Activated CD4-positive, alpha-beta T cell treated with anti-CD3 and anti-CD28 coated beads, Interleukin-2, amount 10 ng/mL, durations not matched to agents 7 days and 5 days (primary cell): ENCODE data around the gene LGI4. TPM values are rescaled to one million over a fixed set of nuclear protein-coding genes. Genes with fewer than 3 reads are reported as not detected.
A peak's percentile ranks its signal among the peaks of the same experiment; 100 is the strongest.

Source experiments
- CTCF ChIA-PET: fragments of 350-600 bp; sonication (Branson Sonifier 250); formaldehyde crosslinking; loops from one replicate; lab custom pipeline; 2021; ENCODE audit warnings: antibody characterized with exemption; lab: Charles Lee
- POLR2A ChIA-PET: fragments of 350-600 bp; sonication (Branson Sonifier 250); formaldehyde crosslinking; loops from one replicate; lab custom pipeline; 2021; ENCODE audit warnings: antibody characterized with exemption; lab: Charles Lee
- DNase-seq: peaks from one replicate; pipeline ENCODE4 v3.0.0-alpha.2; 2020
- H3K27ac Mint-ChIP-seq: one replicate; pipeline ENCODE4 v1.8.0; 2021; ENCODE audit warnings: mild to moderate bottlenecking, moderate library complexity, mixed read lengths
- H3K27me3 Mint-ChIP-seq: one replicate; pipeline ENCODE4 v1.8.0; 2021; ENCODE audit warnings: mixed read lengths
- H3K36me3 Mint-ChIP-seq: one replicate; pipeline ENCODE4 v1.8.0; 2021; ENCODE audit warnings: low read depth, mixed read lengths
- H3K4me1 Mint-ChIP-seq: one replicate; pipeline ENCODE4 v1.8.0; 2021; ENCODE audit warnings: mixed read lengths
- H3K4me3 Mint-ChIP-seq: one replicate; pipeline ENCODE4 v1.8.0; 2021; ENCODE audit warnings: mild to moderate bottlenecking, moderate library complexity, mixed read lengths
- H3K9me3 Mint-ChIP-seq: one replicate; pipeline ENCODE4 v1.8.0; 2021; ENCODE audit warnings: mixed read lengths
- total RNA-seq, 2 experiments: library from RNA; stranded (reverse); gene quantifications; one replicate each; pipeline ENCODE4 v1.2.3, GENCODE V29; 2021

Gene LGI4
- total RNA-seq, 2 experiments from 2014 or later: 0.37 to 0.40 TPM

DNA sequence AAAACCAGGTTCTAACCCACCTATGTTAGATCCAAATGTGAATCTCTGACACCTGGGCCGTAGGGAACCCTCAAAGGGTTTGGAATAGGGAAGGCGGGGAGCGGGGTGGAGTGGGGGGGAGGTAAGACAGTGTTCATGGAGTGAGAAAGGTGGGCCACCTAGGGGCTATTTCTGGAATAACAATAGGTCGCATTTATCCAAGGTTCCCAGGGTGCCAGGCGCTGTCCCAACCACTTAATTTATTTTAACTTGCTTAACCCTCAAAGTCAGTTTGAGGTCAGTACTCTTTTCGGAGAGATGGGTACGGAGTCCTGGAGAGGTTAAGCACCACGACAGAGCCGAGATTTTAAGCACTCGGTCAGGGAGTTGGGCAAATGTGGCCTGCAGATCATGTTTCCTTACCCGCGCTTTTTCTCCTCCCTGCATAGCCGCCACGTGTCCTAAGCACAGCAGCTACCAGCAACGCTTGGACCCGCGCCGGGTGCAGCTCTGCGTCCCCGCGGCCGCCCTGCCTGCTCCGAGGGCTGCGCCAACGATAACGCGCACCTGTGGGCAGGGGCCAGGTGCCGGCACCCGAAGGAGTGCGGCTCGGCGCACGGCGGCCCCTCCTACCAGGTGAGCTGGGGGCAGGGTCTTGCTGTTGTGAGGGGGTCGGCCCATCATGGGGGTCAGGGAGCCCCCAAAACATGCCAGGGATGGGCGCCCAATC, 44.2 kb downstream of the LGI4 start:
- no peaks in the 10 kb centered on the region for H3K9me3 Mint-ChIP-seq
- peaks cover 7% of the 10 kb centered on the region for H3K27me3 Mint-ChIP-seq
- CTCF ChIA-PET: interaction anchor here (1.3 kb wide), 1 partner anchor 18 kb away, joined by 3 read pairs; no protein-coding TSS in a partner anchor
- H3K36me3 Mint-ChIP-seq: no peaks in the 10 kb centered on the region
- POLR2A ChIA-PET: no interaction called here
- H3K4me1 Mint-ChIP-seq: peaks cover 3% of the 10 kb centered on the region
- no peak overlapping the region for H3K4me3 Mint-ChIP-seq
- no peak overlapping the region for H3K27ac Mint-ChIP-seq
- peak; percentile 53 for DNase-seq

GRCh38 chr19:35090160-35090505, 44.7 kb downstream of the LGI4 start:
- Mint-ChIP-seq H3K4me1 (peaks cover 3% of the 10 kb centered on the region), H3K27ac (no peak overlapping the region), H3K27me3 (peaks cover 7% of the 10 kb centered on the region), H3K4me3 (no peak overlapping the region), H3K9me3 (no peaks in the 10 kb centered on the region), H3K36me3 (no peaks in the 10 kb centered on the region)
- ChIA-PET POLR2A (no interaction called here), CTCF (interaction anchor here (0.6 to 1.3 kb wide), 2 partner anchors 18 to 89 kb away, joined by 3 read pairs; no protein-coding TSS in a partner anchor)
- no peak for DNase-seq

DNA sequence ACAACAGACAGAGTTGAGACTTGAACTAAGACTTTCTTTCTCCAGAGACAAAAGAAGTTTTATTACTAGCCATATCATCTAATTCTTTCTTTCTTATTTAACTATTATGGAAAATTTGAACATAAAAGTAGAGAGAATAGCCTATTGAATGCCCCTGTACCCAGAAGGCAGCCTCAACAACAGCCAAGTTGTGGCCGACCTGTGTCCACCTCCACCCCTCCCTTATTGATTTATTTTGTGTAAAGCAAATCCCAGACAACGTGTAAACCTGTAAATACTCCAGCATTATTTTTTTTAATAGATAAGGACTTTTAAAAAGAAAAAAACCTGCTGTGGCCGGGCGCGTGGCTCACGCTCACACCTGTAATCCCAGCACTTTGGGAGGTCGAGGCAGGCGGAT, 45.3 kb downstream of the LGI4 start:
- Mint-ChIP-seq H3K36me3 (no peaks in the 10 kb centered on the region), H3K4me3 (no peak overlapping the region), H3K9me3 (no peaks in the 10 kb centered on the region), H3K27me3 (peaks cover 7% of the 10 kb centered on the region), H3K4me1 (peaks cover 3% of the 10 kb centered on the region), H3K27ac (no peak overlapping the region)
- ChIA-PET POLR2A (no interaction called here), CTCF (interaction anchor here (0.6 to 1.3 kb wide), 2 partner anchors 17 to 88 kb away, joined by 3 read pairs; no protein-coding TSS in a partner anchor)
- DNase-seq: no peak

DNA sequence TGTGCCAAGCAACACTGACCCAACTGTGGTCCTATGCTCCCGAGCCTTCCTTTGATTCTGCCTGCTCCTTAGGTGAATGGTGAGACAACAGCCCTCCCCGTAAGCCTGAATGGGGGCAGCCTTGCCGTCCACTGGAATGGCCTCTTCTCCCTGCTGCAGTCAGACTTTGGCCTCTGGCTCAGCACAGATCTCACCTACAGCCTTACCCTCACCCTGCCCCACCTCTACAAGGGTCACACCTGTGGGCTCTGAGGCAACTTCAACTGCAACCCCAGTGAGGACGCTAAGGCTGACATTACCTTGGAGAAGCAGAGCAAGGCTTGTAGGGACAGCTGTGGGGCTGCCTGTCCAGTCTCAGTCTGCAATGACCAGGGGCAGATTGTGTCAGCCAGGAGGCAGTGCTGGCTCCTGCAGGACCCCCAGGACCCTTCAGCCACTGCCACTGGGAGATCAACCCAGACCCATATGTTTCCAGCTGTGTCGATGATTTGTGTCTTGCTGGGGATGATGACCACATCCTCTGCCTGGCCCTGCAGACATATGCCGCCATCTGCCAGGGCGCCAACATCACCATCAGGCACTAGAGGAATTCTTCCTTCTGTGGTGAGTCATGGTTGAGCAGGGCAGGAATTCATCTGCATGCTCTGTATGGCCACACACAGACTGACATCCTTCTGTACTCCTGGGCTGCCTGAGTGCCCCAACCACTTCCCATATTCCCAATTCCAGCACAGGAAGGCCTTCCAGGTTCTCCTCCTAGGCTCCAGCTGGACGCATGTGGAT, 46.5 kb downstream of the LGI4 start:
- POLR2A ChIA-PET: no interaction called here
- Mint-ChIP-seq H3K36me3 (no peaks in the 10 kb centered on the region), H3K27ac (no peak overlapping the region), H3K9me3 (no peaks in the 10 kb centered on the region), H3K27me3 (peaks cover 7% of the 10 kb centered on the region), H3K4me1 (peaks cover 3% of the 10 kb centered on the region), H3K4me3 (no peak overlapping the region)
- CTCF ChIA-PET: interaction anchor here (0.8 to 1.1 kb wide), 2 partner anchors 12 to 22 kb away, joined by 3 read pairs; no protein-coding TSS in a partner anchor
- no peak for DNase-seq

- H3K4me3 Mint-ChIP-seq: no peak overlapping the region
- H3K27ac Mint-ChIP-seq: no peak overlapping the region
- no peaks in the 10 kb centered on the region for H3K36me3 Mint-ChIP-seq
- H3K4me1 Mint-ChIP-seq: peaks cover 3% of the 10 kb centered on the region
- no peaks in the 10 kb centered on the region for H3K9me3 Mint-ChIP-seq
- peaks cover 7% of the 10 kb centered on the region for H3K27me3 Mint-ChIP-seq
- ChIA-PET POLR2A (no interaction called here), CTCF (interaction anchor here (1.1 to 1.8 kb wide), 2 partner anchors 20 to 55 kb away, joined by 3 to 7 read pairs; no protein-coding TSS in a partner anchor)
- DNase-seq: no peak
Measured at GRCh38 chr19:35087393-35087792, 47.5 kb downstream of the LGI4 start.

- Mint-ChIP-seq H3K4me3 (no peak overlapping the region), H3K27me3 (peaks cover 7% of the 10 kb centered on the region), H3K4me1 (peaks cover 3% of the 10 kb centered on the region), H3K27ac (no peak overlapping the region), H3K9me3 (no peaks in the 10 kb centered on the region), H3K36me3 (no peaks in the 10 kb centered on the region)
- no peak for DNase-seq
- ChIA-PET CTCF (interaction anchor here (1.8 kb wide), 1 partner anchor 56 kb away, joined by 7 read pairs; no protein-coding TSS in a partner anchor), POLR2A (no interaction called here)
Measured at GRCh38 chr19:35086455-35086854, 48.4 kb downstream of the LGI4 start.

GRCh38 chr19:35085947-35086346, 48.9 kb downstream of the LGI4 start:
- CTCF ChIA-PET: interaction anchor here (1.8 kb wide), 1 partner anchor 56 kb away, joined by 7 read pairs; no protein-coding TSS in a partner anchor
- H3K27ac Mint-ChIP-seq: no peak overlapping the region
- POLR2A ChIA-PET: no interaction called here
- H3K36me3 Mint-ChIP-seq: no peaks in the 10 kb centered on the region
- H3K4me3 Mint-ChIP-seq: no peak overlapping the region
- no peaks in the 10 kb centered on the region for H3K9me3 Mint-ChIP-seq
- peaks cover 3% of the 10 kb centered on the region for H3K4me1 Mint-ChIP-seq
- peaks cover 7% of the 10 kb centered on the region for H3K27me3 Mint-ChIP-seq
- no peak for DNase-seq

- Mint-ChIP-seq H3K27me3 (no peaks in the 10 kb centered on the region), H3K4me3 (no peak overlapping the region), H3K9me3 (no peaks in the 10 kb centered on the region), H3K27ac (no peak overlapping the region), H3K4me1 (no peaks in the 10 kb centered on the region), H3K36me3 (no peaks in the 10 kb centered on the region)
- POLR2A ChIA-PET: no interaction called here
- CTCF ChIA-PET: no interaction called here
- no peak for DNase-seq
Measured at GRCh38 chr19:35084509-35084762, 50.4 kb downstream of the LGI4 start.

DNA sequence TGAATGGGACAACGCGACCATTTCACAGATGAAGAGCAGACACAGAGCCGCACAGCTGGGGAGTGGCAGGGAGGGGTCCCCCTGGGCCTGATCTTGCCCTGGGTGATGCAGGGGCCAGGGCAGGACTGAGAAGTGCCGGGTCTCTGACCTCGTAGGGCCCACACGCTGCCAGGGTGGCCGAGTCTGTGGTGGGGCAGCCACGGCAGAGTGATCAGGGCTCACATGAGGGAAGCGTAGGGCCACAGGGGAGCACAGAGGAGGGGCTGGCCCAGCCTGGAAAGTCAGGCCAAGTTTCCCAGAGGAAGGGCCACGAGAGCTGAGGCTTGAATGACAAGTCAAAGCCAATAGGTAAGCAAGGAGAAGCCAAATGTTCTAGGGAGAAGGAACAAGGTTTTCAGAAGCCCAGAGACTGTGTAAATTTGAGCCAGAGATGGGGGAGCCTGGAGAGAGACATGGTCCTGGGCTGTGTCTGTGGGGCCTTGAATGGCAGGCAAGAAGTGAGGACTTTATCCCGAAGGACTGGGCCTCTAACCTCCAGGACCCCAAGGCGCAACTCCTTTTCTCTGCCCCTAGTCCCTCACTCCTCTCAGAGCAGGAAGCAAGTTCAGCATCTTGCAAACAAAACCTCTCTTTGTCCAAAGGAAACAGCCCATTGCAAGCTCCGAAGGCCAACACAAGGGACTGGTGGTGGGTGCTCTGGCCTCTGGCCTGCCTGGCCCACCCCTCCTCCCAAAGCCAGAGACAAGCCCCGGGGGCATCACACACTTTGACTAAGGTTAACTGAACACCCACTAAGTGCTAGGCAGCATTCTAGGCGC, 51.0 kb downstream of the LGI4 start:
- Mint-ChIP-seq H3K36me3 (no peaks in the 10 kb centered on the region), H3K9me3 (no peaks in the 10 kb centered on the region), H3K4me3 (no peak overlapping the region), H3K27me3 (no peaks in the 10 kb centered on the region), H3K27ac (no peak overlapping the region), H3K4me1 (no peaks in the 10 kb centered on the region)
- POLR2A ChIA-PET: no interaction called here
- CTCF ChIA-PET: no interaction called here
- no peak for DNase-seq

DNA sequence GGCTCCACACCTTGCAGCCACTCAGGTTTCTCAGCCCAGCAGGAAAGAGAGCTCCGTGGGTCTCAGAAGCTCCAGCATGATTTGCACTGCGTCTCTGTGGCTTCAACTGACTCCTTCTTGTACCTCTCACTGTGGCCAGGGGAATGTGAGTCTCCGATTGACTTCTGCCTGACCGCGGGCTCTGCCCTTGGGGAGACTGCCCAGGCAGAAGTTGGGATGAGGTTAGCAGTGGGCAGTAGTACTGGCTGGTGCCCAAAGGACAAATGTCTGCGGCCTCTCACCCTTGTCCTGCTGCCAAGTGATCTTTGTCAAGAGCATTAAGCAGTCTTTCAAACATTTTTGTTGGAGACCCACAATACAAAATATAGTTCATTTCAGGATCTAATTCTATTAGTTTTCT, 53.7 kb downstream of the LGI4 start:
- no peak for DNase-seq
- H3K36me3 Mint-ChIP-seq: no peaks in the 10 kb centered on the region
- POLR2A ChIA-PET: no interaction called here
- no peaks in the 10 kb centered on the region for H3K27me3 Mint-ChIP-seq
- CTCF ChIA-PET: interaction anchor here (1.2 kb wide), 1 partner anchor 15 kb away, joined by 5 read pairs; no protein-coding TSS in a partner anchor
- H3K9me3 Mint-ChIP-seq: no peaks in the 10 kb centered on the region
- H3K4me1 Mint-ChIP-seq: no peaks in the 10 kb centered on the region
- no peak overlapping the region for H3K27ac Mint-ChIP-seq
- no peak overlapping the region for H3K4me3 Mint-ChIP-seq

DNA sequence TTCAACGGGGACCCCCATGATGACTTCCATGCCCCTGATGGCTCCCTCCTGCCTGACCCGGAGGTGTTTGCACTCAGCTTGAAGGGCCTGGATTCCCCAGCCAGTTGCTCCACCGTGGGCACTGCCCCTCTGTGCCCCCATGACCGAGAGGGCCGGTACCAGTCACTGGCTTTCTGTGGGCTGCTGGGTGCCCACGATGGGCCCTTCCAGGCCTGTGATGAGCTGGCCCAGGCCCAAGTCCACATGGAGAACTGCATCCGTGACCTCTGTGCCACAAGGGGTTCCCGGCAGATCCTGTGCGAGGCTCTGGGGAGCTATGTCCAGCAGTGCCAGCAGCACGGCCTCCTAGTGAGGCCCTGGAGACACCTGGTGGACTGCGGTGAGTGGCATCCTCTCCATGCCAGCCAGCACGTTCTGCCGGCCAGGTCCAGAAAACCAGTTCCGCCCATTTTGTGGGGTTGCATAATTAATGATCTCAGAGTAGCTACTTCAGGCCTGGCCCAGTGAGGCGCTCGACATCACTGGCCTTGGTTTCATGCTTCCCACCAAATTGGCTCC, 54.2 kb downstream of the LGI4 start:
- Mint-ChIP-seq H3K27ac (no peak overlapping the region), H3K4me3 (no peak overlapping the region), H3K9me3 (no peaks in the 10 kb centered on the region), H3K4me1 (no peaks in the 10 kb centered on the region), H3K27me3 (no peaks in the 10 kb centered on the region), H3K36me3 (no peaks in the 10 kb centered on the region)
- DNase-seq: no peak
- CTCF ChIA-PET: interaction anchor here (1.0 to 1.2 kb wide), 2 partner anchors 14 to 17 kb away, joined by 3 to 5 read pairs; no protein-coding TSS in a partner anchor
- POLR2A ChIA-PET: no interaction called here

- ChIA-PET CTCF (interaction anchor here (1.0 kb wide), 1 partner anchor 16 kb away, joined by 3 read pairs; no protein-coding TSS in a partner anchor), POLR2A (no interaction called here)
- Mint-ChIP-seq H3K36me3 (no peaks in the 10 kb centered on the region), H3K27me3 (no peaks in the 10 kb centered on the region), H3K9me3 (no peaks in the 10 kb centered on the region), H3K4me3 (no peak overlapping the region), H3K4me1 (no peaks in the 10 kb centered on the region), H3K27ac (no peak overlapping the region)
- no peak for DNase-seq
Measured at GRCh38 chr19:35079826-35080225, 55.0 kb downstream of the LGI4 start.
